ENCODE data around the gene DENND1A. TPM values are rescaled to one million over a fixed set of nuclear protein-coding genes. Genes with fewer than 3 reads are reported as not detected.

DENND1A gene
- total RNA-seq, 1 donor from 2014 or later: 25.2 TPM

DNA sequence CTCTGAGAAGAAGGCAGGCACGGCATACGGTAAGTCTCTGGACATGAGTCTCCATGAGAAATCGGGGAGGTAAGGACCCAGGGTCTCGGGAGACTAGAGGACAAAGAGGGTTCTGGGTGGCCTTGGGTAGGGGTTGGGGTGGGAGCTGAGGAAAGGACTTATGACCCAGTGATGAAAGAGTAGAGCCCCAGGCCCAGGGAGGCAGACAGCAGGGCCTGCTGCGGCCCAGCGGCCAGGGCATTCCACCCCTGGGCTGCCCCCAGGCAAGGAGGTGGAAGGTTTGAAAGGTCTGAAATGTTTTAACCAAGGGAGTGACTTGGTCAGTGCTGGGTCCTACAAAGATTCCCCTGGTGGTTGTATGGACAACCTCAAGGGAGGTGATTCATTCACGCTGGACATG, 484.8 kb downstream of the DENND1A start:
- CTCF ChIA-PET: no interaction called here
- DNase-seq: no peak

DNA sequence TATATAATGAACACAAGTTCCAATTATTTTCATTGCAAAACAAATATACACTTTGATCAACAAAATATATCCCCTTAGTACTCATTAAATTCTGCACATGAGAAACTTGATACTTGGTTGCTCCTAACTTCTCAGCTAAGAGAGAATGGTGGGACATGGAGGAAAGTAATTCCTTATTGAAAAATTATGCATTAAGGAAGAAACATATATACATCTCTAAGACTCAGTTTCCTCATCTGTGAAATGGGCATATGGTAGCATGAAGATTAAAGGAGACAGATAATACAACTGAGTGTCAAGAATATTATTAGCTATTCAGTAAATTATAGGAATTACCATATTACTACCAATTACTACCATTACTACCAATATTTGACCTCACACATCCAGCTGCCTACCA, 488.2 kb downstream of the DENND1A start:
- H3K4me1 Mint-ChIP-seq: no peaks in the 10 kb centered on the region
- no peaks in the 10 kb centered on the region for H3K27me3 Mint-ChIP-seq
- no peak for ATAC-seq (ENCODE audit: low read depth)
- peaks cover 50% of the 10 kb centered on the region for H3K36me3 Mint-ChIP-seq (ENCODE audit: low read depth)
- H3K4me3 Mint-ChIP-seq: no peak overlapping the region
- DNase-seq: no peak
- CTCF ChIA-PET: no interaction called here
- H3K27ac Mint-ChIP-seq: no peak overlapping the region
- TF ChIP-seq, protein P1, sequence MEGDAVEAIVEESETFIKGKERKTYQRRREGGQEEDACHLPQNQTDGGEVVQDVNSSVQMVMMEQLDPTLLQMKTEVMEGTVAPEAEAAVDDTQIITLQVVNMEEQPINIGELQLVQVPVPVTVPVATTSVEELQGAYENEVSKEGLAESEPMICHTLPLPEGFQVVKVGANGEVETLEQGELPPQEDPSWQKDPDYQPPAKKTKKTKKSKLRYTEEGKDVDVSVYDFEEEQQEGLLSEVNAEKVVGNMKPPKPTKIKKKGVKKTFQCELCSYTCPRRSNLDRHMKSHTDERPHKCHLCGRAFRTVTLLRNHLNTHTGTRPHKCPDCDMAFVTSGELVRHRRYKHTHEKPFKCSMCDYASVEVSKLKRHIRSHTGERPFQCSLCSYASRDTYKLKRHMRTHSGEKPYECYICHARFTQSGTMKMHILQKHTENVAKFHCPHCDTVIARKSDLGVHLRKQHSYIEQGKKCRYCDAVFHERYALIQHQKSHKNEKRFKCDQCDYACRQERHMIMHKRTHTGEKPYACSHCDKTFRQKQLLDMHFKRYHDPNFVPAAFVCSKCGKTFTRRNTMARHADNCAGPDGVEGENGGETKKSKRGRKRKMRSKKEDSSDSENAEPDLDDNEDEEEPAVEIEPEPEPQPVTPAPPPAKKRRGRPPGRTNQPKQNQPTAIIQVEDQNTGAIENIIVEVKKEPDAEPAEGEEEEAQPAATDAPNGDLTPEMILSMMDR (IDR thresholded peaks at IDR 0.05): no peak
- intact Hi-C loops (cut with micrococcal nuclease): no loop called here
- POLR2A ChIA-PET: no interaction called here
- H3K9me3 Mint-ChIP-seq: no peaks in the 10 kb centered on the region

More for the DNA sequence above, 484.8 kb downstream of the DENND1A start:
- no peak overlapping the region for H3K27ac Mint-ChIP-seq
- H3K27me3 Mint-ChIP-seq: no peaks in the 10 kb centered on the region
- TF ChIP-seq, protein P1 (IDR thresholded peaks at IDR 0.05): no peak
- POLR2A ChIA-PET: no interaction called here
- no peak overlapping the region for H3K4me3 Mint-ChIP-seq
- peaks cover 33% of the 10 kb centered on the region for H3K36me3 Mint-ChIP-seq (ENCODE audit: low read depth)
- no peak for ATAC-seq (ENCODE audit: low read depth)
- no peaks in the 10 kb centered on the region for H3K4me1 Mint-ChIP-seq
- no peaks in the 10 kb centered on the region for H3K9me3 Mint-ChIP-seq
- intact Hi-C loops (cut with micrococcal nuclease): no loop called here

DNA sequence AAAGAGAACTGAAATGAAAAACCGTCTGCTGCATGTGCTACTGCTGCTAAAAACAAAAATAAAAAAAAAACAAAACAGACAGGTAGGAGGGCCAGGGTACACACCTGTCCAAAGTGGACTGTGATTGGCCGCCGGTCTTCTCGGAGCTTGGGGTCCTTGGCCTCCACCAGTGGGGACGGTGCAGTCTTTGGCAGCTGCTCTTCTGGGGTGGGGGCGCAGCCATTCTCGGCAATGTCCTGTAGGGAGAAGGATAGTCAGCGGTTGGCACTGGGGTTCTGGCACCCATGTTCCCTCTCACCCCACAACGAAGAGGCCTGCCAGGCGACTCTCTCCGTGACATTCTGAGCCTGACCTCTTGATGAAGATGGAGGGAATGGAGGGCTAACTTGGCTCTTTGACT, 489.7 kb downstream of the DENND1A start:
- ChIA-PET CTCF (no interaction called here), POLR2A (no interaction called here)
- Mint-ChIP-seq H3K9me3 (no peaks in the 10 kb centered on the region), H3K36me3 (ENCODE audit: low read depth) (peaks cover 47% of the 10 kb centered on the region), H3K4me1 (no peaks in the 10 kb centered on the region), H3K27ac (no peak overlapping the region), H3K4me3 (no peak overlapping the region), H3K27me3 (no peaks in the 10 kb centered on the region)
- ATAC-seq (ENCODE audit: low read depth) (no peak), DNase-seq (no peak)
- intact Hi-C loops (cut with micrococcal nuclease): no loop called here
- TF ChIP-seq, protein P1 (IDR thresholded peaks at IDR 0.05): no peak

DNA sequence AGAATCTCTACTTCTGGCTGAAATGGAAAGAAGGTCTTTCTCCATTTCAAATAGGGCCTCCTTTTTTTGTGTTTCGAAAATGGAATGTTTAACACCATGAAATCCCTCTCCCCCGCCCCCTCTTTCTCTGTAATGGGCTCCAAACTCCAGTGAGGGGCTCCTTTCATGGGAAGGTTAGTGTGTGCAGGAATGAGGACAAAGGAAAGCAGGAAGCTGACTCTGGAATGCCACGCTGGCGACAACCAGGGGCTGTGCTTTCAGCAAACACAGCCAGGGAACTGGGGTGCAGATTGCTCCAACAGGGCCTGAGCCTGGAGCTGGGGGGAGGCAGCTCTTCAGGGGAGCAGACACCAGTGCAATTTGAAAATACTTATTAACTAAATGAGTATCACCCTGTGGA, 491.1 kb downstream of the DENND1A start:
- TF ChIP-seq, protein P1 (IDR thresholded peaks at IDR 0.05): no peak
- Mint-ChIP-seq H3K36me3 (ENCODE audit: low read depth) (peaks cover 56% of the 10 kb centered on the region), H3K4me3 (no peak overlapping the region), H3K27ac (no peak overlapping the region), H3K9me3 (no peaks in the 10 kb centered on the region), H3K27me3 (no peaks in the 10 kb centered on the region), H3K4me1 (no peaks in the 10 kb centered on the region)
- CTCF ChIA-PET: no interaction called here
- DNase-seq (no peak), ATAC-seq (ENCODE audit: low read depth) (no peak)
- intact Hi-C loops (cut with micrococcal nuclease): no loop called here
- POLR2A ChIA-PET: interaction anchor here (0.7 kb wide), 1 partner anchor 23 kb away, joined by 3 read pairs; no protein-coding TSS in a partner anchor

DNA sequence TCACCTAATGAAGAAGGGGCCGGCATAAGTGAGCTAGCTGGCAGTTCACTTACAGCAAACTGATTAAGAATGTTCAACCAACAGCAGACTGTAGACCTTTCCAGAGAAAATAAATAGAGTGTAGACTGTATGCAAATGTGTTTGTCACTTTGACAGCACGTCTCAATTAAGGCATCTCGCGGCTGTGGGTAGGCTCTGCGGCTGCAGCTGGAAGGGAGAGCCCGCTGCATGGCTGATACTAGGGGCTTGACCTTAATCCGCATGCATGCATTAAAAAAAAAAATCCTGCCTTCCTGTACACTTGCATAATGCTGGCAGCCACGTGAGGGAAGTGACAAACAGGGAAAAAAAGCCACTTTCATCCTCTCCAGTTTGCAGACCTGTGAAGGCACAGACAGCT, 491.6 kb downstream of the DENND1A start:
- no peak overlapping the region for H3K4me3 Mint-ChIP-seq
- no peaks in the 10 kb centered on the region for H3K27me3 Mint-ChIP-seq
- TF ChIP-seq, protein P1 (IDR thresholded peaks at IDR 0.05): no peak
- H3K36me3 Mint-ChIP-seq (ENCODE audit: low read depth): peaks cover 60% of the 10 kb centered on the region
- no peak for DNase-seq
- H3K27ac Mint-ChIP-seq: no peak overlapping the region
- no peaks in the 10 kb centered on the region for H3K4me1 Mint-ChIP-seq
- ATAC-seq (ENCODE audit: low read depth): no peak
- CTCF ChIA-PET: no interaction called here
- intact Hi-C loops (cut with micrococcal nuclease): no loop called here
- no peaks in the 10 kb centered on the region for H3K9me3 Mint-ChIP-seq
- POLR2A ChIA-PET: no interaction called here

Measured in activated B cell treated with CpG ODN at 0.5 μM for 24 hours (primary cell).